ENCODE measurements around the gene AFF3. TPM values are rescaled to one million over a fixed set of nuclear protein-coding genes. Genes with fewer than 3 reads are reported as not detected.

AFF3 gene
- polyA plus RNA-seq, 1 donor, result 3.9 TPM

DNA sequence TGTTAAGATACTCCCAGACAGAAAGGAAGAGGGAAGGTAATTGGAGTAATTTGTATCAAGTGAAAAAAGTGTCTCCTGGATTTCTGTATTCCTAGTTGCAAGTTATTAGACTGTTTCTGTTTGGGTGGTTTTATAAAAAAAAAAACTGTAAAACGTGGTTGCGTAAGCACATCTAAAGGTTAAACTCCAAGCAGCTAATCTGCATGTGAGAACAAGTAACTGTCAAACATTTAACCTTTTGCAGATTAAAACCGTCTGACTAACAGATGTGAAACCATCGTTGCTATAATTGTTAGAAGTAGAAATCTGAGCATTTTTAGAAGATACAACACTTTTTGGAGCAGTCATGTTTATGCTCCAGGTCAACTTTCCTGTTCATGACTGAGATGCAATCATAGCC, 72.3 kb downstream of the AFF3 start:
- no peak for DNase-seq

DNA sequence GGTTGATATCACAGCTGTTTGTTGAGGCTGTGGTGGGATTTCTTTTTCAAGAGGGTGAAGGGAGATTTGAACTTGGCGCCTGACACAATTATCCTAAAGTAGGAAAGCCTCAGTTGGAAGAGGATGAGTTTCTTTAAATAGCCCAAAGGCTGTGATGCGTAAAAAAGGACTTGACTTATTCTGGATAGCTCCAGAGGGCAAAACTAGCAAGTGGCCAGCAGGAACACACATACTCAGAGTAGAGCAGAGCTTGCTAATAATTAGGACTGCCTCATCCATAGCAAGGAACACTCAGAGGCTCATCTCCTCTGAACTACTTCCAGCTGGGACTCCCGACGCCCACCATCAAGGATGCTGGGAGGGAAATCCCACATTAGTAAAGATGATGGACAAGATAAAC, 74.0 kb downstream of the AFF3 start:
- no peak for DNase-seq

DNA sequence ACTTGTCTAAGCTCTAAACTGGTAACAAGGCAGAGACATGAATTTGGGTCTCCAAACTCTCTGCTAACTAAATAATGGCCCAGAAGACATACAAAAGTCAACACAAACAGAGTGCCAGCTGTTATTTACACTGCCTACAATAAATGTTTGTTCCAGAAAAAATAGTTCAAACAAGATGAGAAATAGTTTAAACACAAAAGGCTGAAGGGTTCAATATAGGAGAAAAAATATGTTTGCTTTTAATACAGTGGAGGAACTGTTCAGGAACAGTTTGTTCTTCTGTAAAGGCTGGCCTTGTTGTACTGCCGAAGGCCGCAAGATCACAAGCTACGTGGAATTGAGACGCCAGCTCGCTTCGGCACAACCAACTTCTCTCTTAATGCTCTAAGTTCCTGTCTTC, 74.6 kb downstream of the AFF3 start:
- DNase-seq, result no peak

DNA sequence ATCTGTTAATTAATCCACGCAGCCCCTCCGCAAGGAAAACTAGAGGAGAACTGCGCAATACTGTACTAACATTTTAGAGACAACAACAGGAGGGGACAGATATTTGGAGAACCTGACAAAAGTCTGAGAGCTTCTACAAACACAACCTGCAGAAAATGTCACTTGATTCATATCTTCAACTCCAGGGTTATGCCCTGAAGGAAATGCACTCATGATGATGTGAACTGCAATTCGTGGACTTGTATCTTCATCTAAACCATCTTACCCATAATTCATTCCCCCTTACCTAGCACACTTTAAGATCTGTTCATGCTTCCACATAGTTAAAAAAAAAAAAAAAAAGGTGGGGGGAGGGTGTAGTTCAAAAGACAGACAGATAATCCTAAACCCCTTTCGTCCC, 75.5 kb downstream of the AFF3 start:
- no peak for DNase-seq

DNA sequence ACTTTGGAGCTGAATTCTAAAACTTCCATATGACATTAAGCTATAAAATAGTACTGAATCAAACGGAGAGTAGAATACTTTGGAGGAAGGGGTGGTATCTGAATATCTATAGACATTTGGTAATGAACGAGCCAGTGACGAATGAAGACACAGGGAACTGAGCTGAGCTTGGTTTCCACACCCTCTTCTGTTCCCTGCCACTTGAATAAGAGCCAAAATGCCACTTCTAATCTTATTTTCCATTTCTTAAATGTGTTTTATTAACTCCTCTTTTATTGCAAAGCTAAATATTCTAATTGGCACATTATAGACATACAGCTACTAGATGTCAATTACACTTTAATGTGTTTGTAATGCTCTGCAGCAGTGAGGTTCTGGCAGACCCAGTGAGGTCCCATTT, 76.1 kb downstream of the AFF3 start:
- no peak for DNase-seq

DNA sequence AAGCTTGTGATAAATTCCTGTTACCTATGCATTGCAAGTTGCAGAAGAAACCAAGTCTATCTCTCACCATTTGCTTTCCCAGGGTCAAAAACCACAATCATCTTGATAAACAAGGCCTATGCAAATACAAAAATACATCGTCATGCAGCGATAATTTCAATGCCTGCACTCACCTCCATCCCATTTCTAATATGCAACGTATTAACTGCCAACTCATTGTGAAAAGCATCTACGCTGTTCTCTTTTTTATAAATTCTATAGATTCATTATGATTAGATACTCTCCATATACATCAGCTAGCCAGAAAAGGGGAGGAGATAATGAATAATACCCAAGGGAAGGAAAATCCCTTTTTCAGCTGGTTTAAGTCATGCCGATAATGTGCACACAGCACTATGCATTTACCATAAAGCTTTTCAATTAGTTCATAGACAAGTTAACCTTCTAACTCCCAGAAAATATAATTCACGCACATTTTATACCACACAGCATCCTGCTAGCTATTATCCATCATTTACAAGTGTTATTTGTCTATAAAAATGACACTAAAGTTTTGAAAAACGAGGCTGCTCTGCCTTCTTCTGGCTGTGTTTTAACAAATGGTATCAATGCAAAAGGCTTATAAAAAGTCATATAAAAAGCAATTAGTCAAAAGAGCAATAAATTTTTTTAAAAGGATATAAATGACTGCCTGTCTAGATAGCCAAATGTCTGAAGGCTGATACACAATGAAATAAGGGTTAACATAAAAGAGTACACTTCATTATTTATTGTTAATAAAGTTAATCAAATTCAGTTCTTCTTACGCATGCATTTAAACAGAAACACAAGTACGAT, 77.6 kb downstream of the AFF3 start:
- DNase-seq, result no peak

DNA sequence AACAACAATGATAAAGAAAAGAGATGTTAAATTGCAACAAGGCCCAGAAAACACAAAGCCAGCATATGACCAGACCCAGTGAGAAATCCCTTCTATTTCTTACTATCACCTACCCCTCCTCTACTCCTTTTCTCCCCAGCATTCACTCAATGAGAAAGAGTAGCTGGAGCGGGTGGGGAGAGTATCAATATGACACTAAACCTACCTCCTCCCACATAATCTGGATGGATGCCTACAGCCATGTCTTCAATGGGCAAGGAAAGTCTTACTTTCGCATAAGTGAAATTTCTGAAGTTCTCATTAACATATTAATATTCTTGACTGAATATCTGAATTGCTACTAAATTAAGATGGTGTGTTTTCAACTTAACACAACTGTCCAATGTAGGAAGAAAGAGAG, 78.2 kb downstream of the AFF3 start:
- DNase-seq, result no peak

DNA sequence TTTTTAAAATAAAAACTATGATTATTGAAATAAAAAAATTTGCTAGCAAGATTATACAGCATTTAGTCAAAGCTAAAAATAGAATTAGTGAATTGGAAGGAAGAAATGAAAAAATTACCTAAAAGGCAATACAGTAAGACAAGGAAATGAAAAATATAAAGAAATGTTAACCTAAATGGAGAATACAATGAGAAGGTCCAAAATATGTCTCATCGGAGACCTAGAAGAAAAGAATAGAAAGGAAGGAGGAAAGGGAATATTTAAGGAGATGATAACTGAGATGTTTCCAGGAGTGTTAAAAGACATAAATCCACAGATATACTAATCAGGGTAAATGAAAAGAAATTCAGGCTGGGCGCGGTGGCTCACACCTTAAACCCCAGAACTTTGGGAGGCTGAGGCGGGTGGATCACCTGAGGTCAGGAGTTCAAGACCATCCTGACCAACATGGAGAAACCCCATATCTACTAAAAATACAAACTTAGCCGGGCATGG, 78.9 kb downstream of the AFF3 start:
- no peak for DNase-seq

DNA sequence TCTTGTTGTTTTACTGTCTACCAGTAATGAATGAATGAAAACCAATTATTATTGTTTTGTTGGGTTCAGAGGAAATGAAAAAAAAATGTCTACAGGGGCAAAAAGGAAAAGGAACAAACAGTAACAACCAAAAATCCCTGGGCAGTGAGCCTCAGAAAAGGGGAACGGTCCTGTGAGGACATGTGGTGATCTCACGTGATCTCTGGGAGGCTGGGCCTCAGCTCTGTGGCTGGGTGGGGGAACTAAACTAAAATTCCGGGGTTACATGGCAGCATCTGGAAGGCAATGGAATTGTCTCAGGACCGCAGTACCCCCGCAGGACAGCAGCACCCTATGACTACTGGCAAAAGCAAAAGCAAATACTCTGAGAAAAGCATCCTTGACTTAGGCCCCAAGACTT, 80.1 kb downstream of the AFF3 start:
- no peak for DNase-seq

DNA sequence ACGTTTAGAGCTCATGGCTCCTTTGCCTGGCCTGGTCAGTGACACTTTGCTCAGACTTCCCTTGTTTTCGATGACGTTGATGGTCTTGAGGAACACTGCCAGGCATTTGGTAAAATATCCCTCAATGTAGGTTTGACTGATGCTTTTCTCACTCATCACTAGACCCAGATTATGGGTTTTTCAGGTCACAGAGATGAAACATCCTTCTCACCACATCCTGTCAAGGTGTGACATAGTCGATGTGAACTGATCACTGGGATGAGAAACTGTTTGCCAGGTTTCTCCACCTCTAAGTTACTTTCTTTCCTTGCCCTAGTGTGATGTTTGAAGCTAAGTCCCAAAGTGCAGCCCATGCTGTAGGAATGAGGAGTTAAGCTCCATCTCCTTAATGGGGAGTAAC, 81.5 kb downstream of the AFF3 start:
- DNase-seq, result no peak

DNA sequence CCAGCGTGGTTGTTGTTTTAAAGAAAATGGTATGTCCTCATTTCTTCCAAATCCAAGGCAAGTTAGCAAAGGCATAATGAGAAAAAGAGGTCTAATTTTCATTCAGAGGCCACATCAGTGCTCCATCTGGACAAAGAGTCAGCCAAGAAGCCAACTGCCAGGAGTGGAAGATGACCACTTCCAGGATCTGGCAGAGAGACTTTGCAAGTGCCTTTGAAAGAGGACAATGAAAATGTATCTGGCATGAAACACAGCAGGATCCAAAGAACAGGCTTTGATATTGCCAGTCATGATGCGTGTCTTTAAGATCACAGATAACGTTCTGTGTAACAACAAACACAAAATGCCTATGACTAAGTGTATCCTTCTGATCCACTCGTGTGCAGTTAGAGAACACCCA, 82.8 kb downstream of the AFF3 start:
- DNase-seq, result no peak

DNA sequence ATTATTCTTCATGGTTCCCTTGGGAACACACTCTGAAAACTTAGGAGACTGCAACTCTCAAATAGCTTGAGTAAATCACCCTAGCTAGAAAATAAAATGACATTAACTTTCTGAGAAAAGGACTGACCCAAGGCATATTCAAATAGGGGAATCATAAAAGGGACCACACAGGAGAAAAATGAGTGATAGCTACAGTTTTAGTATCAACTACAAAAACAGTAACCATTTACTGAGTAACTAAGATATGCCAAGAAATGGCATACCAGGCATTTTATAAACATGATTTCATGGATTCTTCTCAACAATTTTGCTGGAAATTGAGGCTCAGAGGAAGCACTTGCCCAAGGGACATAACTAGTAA, 84.5 kb downstream of the AFF3 start:
- DNase-seq, result no peak

DNA sequence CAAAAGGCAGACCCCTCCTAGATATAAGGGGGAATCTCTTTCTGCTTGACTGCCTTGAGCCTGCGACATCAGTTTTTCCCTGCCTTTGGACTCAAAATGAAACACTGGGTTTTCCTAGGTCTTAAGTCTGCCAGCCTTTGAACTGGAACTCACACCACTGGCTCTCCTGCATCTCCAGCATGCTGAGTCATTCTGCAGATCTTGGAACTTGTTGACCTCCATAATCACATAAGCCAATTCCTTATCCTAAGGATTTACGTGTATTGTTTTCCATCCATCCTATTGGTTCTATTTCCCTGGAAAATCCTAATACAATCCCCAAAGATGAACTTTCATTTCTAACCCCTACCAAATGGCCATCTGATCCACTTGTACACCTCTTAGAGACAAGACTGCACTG, 88.0 kb downstream of the AFF3 start:
- no peak for DNase-seq

DNA sequence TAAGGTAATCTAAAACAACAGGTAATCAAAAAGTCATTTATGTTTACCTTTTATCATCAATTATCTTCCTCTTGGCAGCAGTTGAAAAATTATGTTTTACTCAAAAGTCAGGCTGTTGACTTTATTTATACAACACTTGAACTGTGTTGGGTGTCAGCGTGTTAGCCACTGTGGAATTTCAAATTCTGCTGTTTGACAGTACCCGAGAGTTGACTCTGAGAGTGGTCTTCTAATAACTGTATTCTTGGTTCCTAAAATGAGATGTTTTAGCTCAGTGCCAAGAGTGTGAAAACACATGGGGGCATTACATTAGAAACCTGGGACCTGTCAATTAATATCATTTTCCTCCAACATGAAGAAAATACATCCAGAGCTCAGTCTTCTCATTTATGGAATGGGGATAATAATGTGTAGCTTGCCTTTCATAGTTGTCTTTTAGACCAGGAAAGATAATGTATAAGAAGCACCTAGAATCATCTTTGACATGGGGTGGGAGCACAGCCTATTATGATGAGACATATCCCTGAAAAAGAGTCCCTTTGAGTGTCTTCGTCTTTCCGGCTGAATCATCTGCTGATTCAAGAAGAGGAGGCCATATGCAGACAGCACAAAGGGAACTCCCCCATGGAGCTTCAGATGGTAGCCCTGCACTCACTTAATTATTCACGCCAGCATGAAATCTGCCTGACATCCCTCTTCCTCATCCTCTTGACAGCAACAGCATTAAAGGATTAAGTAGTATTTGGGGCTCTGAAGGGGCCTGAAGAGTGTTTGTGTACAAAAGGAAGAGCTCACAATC, 89.1 kb downstream of the AFF3 start:
- DNase-seq, result no peak

DNA sequence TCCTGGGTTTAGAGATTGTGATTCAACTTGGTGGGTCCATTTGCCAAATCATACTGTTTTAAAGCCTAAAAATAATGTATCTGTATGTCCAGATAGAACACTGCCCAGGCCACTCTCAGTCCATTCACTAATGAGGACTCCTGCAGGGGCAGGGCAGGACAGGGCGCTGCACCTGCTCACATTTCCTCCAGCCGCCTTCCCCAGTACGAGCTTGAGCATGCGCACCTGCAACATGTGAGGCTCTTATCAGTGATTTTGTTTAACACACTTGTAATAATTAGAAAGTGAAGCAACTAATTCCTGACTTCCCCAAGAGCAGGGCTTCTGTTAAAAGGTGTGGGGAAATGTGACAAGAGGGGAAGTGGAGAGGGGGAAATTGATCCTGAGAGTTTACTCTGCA, 89.7 kb downstream of the AFF3 start:
- DNase-seq, result no peak

DNA sequence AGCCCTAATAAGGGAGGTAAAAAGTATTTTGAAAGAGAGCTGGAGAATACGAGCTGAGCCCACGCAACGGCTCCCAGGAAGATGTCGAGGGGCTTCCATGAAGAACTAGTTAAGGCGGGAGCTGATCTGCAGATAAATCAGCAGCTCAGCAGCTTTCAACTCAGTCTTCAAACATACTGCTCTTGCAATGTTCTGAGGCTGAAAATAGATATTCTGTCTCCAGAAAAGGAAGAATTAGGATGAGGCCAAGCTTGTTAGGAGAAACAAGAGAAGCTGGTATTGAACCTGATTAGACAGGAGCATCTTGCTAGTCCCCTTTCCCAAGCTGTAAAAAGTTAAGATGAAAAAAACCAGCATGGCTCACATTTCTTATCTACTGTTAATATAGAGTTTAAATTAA, 91.1 kb downstream of the AFF3 start:
- no peak for DNase-seq

DNA sequence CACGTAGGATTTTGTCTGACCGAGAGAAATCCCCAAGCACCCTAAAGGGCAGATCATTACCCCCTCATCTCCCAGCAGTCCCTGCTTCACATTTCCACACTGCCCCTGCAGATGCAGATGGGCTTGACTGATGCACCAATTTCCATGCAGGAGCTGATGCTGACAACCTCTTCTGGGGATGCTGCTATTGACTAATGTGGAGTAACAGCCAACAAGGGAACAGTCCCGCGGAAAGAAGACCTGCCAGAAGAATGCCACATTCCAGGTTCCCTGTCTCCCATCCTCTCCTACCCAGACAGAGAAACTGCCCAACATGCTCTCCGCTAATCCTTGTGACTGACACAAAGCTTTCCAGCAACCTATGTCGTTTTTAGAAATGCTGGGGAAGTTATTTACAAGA, 91.7 kb downstream of the AFF3 start:
- no peak for DNase-seq

DNA sequence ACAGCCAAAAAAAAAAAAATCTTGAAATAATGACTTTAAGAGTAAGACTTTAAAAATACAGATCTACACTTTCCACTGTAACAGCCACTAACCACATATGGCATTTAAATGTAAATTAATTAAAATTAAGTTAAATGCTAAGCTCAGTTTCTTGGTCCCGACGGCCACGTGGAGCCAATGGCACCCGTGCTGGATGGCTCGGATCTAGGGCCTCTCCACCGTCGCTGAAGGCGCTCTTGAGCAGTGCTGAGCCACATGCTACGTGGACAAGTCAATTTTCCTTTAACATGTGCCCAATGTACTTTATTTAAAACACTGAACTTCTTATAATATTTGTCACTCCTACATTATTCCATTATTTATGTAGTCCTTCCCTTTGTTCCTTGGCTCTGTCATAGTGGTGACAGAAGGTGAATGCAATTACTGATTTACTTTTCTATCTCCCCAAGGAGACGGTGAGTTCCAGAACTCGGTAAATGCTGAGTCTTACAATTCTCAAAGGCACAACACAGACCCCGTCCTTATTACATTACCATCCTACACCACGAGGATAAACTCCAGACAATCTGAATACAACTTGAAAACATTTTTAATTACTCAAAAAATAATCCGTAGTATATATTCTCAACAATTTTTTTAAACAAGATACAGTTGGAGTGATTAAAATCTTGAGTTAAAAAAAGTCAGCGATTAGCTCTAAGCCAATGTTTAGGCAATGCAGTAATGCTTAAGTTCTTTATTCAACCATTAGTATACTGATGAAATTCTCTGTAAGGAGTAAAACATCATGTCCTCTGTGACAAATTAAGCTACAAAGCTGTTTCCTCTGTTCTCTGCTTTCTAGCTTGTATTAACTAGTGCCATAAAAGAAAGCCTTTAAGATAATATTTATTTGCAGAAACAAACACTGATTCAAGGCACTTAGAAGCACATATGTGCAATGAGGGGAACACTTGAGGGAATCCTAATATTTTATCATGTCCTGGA, 95.1 kb downstream of the AFF3 start:
- DNase-seq, result no peak

DNA sequence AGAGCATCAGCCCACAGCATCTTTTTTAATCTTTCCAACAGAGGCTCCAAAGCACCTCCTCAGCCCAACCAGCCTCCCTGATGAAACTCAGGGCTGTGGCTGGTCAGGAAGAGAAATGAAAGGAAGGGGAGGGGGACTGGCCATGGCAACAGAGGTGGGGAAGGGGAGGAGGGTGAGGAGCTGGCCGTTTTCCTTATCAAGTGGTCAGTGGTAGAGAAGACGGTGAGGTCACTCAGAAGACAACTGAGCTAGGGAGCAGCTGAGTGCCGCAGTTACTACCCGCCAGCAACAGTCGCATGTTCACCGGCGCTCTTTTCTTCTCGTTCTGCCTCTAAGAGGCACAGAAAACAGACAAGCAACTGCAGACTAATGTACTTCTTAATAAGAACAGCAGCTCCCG, 97.4 kb downstream of the AFF3 start:
- no peak for DNase-seq

DNA sequence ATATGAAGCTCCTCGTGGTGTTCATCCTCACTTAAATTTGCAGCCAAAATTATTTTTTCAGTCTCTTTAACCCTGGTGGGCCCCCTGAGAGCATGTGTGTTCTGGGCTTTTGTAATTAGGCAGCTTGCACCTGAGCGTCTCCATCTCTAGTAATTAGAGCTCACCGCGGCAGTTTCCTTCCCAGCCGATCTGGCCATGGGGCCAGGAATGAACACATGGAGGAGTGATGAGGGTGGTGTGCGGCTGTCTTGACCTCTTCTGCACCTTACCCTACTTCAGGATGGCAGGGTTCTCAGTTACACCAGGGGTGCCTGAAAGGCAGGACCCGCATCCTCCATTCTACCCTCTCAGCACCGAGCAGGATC, 98.5 kb downstream of the AFF3 start:
- no peak for DNase-seq

DNA sequence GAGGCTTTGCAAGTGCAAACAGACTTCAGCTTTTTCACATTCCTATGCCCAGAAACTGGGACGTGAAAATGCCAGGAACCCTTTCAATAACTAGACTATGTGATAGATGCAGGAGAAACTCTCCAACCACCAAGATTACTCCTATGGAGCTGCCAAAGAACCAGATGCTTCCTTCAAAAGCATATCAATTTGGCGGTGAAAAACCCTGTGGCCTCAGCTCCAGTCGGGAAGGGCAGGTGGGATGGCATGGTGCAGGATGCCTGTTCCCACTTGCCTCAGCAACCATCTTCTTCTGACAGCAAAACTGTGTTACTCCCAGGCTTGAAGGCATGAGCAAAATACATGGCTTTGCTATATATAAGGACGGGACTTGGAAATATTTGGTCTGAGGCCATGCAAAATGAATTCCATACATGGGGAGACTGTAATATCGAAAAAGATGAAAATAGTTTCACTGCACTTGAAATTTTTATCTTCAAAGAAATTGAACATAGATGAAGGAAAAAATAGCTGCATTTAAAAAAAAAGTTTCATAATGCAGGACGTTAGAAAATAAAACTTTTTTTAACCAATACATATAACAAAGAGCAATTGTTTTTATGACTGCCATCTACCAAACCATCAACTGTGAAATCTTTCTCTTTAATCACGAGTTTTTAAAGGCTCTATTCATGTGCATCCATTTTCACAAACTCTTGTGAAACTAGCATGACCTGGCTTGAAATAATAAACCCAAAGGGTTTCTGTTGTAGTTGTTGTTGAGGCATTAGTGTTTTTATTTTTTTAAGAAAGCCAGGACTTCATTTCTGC, 99.1 kb downstream of the AFF3 start:
- DNase-seq, result no peak

DNA sequence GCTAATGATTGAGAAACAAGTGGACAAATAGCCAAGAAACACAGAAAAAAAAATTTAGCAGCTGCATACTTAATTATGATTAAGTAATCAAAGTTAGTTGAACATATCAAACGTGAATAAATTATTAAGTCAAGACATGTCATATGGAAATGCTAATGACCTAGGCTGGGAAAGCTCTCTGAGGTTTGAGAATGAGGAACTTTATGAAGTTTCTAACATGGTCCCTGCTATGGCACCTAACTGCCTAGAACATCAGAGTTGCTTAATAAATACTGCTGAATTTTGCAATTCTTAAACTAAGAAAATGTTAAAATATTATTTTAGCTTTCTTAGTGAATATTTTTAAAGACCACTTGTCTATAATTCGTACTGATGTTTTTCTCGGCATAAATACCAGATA, 99.8 kb downstream of the AFF3 start:
- no peak for DNase-seq

Data from hindlimb muscle (tissue), 1 donor.